GM23338 (cell line): ENCODE measurements around the gene DIS3L. TPM values are rescaled to one million over a fixed set of nuclear protein-coding genes. Genes with fewer than 3 reads are reported as not detected.

Source experiments
- EZH2 ChIP-seq: fragments of 200-600 bp; sonication (generic); IDR thresholded peaks from one replicate; pipeline ENCODE4 v1.8.0; 2017; ENCODE audit warnings: antibody characterized with exemption, mild to moderate bottlenecking, low read depth; ENCODE audit not compliant: unreplicated experiment
- EZH2phosphoT487 ChIP-seq: fragments of 200-600 bp; sonication (generic); IDR thresholded peaks from one replicate; pipeline ENCODE4 v1.8.1; 2018; ENCODE audit warnings: antibody characterized with exemption; ENCODE audit not compliant: unreplicated experiment
- JUNB ChIP-seq: IDR thresholded peaks from one replicate; pipeline ENCODE4 v1.6.1; 2016; ENCODE audit warnings: antibody characterized with exemption; ENCODE audit not compliant: unreplicated experiment
- STAT1 ChIP-seq: IDR thresholded peaks from one replicate; pipeline ENCODE4 v1.6.1; 2016; ENCODE audit warnings: antibody characterized with exemption; ENCODE audit not compliant: unreplicated experiment
- ZNF114 ChIP-seq: fragments of 250-450 bp; sonication (Bioruptor Pico); IDR thresholded peaks from 2 replicates; pipeline ENCODE4 v1.5.0; 2020; ENCODE audit warnings: mild to moderate bottlenecking, moderate library complexity
- polyA plus RNA-seq: library from polyadenylated mRNA; unstranded; fragments of >200 nt; fragmentation: Nextera tagmentation; extraction: Ambion mirVana; gene quantifications from 2 replicates; pipeline ENCODE4 v1.2.1, GENCODE V29; 2016
- total RNA-seq: library from RNA; depleted of rRNA; stranded (reverse); fragments of >200 nt; shearing (Covaris generic); gene quantifications from 2 replicates; pipeline ENCODE4 v1.2.3, GENCODE V29; 2014
- TF ChIP-seq, protein P1 (sequence below): IDR thresholded peaks from 2 replicates; pipeline ENCODE4 v1.6.1; 2016; ENCODE audit warnings: antibody characterized with exemption
- TF ChIP-seq, protein P2 (sequence below): fragments of 250-450 bp; sonication (Bioruptor Pico); IDR thresholded peaks from 2 replicates; pipeline ENCODE4 v1.5.0; 2020; ENCODE audit warnings: mild to moderate bottlenecking, moderate library complexity

DIS3L gene
- total and polyA plus RNA-seq, 2 experiments from 2014 or later, result 8.9 to 21.8 TPM

DNA sequence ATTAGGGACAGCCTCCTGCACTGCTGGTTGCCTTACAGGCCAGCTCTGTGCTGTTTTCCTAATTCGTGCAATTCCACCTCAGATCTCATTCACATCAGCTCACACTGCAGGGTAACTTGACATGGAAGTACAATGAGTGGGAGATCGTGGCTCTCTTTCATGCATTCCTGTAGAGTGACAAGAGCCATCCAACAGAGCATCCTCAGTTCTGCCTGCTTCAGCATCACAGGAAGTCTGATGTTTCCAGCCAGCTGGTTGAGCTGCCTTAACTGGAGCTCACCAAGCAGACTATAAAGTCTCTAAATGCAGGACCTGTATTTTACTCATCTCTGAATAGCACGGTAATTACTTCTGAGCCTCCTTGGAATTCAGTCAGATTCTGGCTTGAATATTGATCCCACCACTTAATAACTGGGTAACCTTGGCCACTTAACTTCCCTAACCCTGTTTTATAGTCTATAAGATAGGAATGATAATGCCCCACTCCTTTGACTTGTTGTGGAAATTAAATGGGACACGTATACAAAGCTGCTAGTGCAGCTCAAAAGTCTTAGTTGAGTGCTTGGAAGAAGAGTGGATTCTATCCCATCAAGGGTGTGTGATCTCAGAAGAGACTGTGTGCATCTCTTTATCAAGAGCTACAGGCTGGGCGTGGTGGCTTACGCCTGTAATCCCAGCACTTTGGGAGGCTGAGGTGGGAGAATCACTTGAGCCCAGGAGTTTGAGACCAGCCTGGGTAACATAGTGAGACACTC, 1.4 kb upstream of the DIS3L start (continued):
- TF ChIP-seq, protein P1, sequence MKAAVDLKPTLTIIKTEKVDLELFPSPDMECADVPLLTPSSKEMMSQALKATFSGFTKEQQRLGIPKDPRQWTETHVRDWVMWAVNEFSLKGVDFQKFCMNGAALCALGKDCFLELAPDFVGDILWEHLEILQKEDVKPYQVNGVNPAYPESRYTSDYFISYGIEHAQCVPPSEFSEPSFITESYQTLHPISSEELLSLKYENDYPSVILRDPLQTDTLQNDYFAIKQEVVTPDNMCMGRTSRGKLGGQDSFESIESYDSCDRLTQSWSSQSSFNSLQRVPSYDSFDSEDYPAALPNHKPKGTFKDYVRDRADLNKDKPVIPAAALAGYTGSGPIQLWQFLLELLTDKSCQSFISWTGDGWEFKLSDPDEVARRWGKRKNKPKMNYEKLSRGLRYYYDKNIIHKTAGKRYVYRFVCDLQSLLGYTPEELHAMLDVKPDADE, result no peak
- TF ChIP-seq STAT1 (no peak), JUNB (no peak), ZNF114 (CRISPR knock-in tag) (no peak), EZH2phosphoT487 (no peak), EZH2 (no peak)
- TF ChIP-seq, protein P2, sequence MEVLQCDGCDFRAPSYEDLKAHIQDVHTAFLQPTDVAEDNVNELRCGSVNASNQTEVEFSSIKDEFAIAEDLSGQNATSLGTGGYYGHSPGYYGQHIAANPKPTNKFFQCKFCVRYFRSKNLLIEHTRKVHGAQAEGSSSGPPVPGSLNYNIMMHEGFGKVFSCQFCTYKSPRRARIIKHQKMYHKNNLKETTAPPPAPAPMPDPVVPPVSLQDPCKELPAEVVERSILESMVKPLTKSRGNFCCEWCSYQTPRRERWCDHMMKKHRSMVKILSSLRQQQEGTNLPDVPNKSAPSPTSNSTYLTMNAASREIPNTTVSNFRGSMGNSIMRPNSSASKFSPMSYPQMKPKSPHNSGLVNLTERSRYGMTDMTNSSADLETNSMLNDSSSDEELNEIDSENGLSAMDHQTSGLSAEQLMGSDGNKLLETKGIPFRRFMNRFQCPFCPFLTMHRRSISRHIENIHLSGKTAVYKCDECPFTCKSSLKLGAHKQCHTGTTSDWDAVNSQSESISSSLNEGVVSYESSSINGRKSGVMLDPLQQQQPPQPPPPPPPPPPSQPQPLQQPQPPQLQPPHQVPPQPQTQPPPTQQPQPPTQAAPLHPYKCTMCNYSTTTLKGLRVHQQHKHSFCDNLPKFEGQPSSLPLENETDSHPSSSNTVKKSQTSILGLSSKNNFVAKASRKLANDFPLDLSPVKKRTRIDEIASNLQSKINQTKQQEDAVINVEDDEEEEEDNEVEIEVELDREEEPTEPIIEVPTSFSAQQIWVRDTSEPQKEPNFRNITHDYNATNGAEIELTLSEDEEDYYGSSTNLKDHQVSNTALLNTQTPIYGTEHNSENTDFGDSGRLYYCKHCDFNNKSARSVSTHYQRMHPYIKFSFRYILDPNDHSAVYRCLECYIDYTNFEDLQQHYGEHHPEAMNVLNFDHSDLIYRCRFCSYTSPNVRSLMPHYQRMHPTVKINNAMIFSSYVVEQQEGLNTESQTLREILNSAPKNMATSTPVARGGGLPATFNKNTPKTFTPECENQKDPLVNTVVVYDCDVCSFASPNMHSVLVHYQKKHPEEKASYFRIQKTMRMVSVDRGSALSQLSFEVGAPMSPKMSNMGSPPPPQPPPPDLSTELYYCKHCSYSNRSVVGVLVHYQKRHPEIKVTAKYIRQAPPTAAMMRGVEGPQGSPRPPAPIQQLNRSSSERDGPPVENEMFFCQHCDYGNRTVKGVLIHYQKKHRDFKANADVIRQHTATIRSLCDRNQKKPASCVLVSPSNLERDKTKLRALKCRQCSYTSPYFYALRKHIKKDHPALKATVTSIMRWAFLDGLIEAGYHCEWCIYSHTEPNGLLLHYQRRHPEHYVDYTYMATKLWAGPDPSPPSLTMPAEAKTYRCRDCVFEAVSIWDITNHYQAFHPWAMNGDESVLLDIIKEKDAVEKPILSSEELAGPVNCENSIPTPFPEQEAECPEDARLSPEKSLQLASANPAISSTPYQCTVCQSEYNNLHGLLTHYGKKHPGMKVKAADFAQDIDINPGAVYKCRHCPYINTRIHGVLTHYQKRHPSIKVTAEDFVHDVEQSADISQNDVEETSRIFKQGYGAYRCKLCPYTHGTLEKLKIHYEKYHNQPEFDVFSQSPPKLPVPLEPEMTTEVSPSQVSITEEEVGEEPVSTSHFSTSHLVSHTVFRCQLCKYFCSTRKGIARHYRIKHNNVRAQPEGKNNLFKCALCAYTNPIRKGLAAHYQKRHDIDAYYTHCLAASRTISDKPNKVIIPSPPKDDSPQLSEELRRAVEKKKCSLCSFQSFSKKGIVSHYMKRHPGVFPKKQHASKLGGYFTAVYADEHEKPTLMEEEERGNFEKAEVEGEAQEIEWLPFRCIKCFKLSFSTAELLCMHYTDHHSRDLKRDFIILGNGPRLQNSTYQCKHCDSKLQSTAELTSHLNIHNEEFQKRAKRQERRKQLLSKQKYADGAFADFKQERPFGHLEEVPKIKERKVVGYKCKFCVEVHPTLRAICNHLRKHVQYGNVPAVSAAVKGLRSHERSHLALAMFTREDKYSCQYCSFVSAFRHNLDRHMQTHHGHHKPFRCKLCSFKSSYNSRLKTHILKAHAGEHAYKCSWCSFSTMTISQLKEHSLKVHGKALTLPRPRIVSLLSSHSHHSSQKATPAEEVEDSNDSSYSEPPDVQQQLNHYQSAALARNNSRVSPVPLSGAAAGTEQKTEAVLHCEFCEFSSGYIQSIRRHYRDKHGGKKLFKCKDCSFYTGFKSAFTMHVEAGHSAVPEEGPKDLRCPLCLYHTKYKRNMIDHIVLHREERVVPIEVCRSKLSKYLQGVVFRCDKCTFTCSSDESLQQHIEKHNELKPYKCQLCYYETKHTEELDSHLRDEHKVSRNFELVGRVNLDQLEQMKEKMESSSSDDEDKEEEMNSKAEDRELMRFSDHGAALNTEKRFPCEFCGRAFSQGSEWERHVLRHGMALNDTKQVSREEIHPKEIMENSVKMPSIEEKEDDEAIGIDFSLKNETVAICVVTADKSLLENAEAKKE (CRISPR knock-in tag), result no peak
